ENCODE measurements around the gene SHQ1.

The SHQ1 gene

DNA sequence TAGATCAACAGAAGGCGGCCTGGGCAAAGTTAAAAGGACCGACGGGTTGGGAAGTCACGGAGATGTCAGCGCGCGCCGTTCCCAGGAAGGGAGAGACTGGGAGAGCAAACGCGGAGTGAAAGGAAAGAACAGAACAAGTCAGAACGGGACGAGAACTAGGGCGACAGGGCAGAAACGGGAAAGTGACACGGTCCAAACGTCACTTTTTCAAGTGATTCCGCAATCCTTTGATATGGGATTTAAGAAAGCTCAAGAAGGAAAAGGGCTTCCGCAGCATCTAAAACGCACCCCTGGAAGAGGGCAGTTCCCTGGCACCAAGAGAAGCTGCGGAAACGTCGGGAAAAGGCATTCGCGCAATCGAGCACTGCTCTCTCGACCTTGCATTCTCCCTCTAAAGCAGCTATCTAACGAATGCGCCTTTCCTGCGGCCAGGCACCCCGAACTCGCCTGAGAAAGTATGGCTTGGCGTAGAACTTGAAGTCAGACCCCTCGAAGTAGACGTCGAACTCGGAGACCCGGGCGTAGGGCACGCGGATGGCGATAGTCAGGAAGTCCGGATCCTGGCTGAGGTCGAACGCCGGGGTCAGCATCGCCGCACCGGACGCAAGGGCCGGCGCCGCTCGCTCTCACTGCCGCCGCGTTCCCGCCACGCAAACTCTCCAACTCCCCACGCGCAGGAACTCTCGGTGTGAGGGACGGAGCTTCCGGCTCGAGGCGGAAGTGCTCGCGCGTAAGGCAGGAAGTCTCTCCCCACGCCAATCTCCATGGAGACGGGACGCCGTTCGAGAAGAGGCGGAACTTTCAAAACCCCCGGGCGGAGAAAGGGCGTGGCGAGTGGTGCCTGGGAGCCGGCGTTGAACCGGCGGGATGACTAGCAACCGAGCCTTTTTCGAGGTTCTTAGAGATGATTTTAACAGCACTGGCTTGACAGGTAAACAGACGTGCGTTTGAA, at the start of gene SHQ1:
TSS of gene SHQ1 (minus strand) at position 695 of the 952 bp plus-strand sequence. CDS start at position 590, 105 bp downstream.
- H3K27me3 Mint-ChIP-seq, result no peaks in the 10 kb centered on the region
- H3K4me1 Mint-ChIP-seq, result peaks cover 53% of the 10 kb centered on the region
- peak; percentile 89 to 94 for DNase-seq
- no peaks in the 10 kb centered on the region for H3K9me3 Mint-ChIP-seq
- peak; percentile 96 for ATAC-seq
- peak within 1 kb of the TSS; percentile 72 to 90 for H3K27ac Mint-ChIP-seq
- peak within 1 kb of the TSS; percentile 92 to 99 for H3K4me3 Mint-ChIP-seq

DNA sequence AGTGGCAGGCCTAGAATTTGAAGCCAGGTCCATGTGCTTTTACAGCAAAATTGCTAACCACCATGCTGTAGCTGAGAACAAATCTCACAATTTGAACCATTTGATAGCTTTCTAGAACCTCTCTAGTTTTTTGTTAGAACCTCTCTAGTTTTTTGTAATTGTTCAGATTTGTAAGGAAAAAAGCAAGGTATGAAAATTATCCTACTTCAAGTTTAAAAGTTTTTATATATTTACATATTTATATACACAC, 49.4 kb upstream of the SHQ1 start:
- Mint-ChIP-seq H3K9me3 (no peaks in the 10 kb centered on the region), H3K27me3 (peaks cover 10% of the 10 kb centered on the region), H3K27ac (no peak overlapping the region), H3K4me1 (peaks cover 7% of the 10 kb centered on the region), H3K4me3 (no peak overlapping the region)
- ATAC-seq, result no peak
- no peak for DNase-seq

- no peaks in the 10 kb centered on the region for H3K9me3 Mint-ChIP-seq
- H3K4me3 Mint-ChIP-seq, result no peak overlapping the region
- no peak overlapping the region for H3K27ac Mint-ChIP-seq
- ATAC-seq (no peak), DNase-seq (no peak)
- H3K4me1 Mint-ChIP-seq, result peaks cover 7% of the 10 kb centered on the region
- H3K27me3 Mint-ChIP-seq, result peaks cover 16% of the 10 kb centered on the region
Measured at GRCh38 chr3:72896996-72897757, 48.9 kb upstream of the SHQ1 start.

DNA sequence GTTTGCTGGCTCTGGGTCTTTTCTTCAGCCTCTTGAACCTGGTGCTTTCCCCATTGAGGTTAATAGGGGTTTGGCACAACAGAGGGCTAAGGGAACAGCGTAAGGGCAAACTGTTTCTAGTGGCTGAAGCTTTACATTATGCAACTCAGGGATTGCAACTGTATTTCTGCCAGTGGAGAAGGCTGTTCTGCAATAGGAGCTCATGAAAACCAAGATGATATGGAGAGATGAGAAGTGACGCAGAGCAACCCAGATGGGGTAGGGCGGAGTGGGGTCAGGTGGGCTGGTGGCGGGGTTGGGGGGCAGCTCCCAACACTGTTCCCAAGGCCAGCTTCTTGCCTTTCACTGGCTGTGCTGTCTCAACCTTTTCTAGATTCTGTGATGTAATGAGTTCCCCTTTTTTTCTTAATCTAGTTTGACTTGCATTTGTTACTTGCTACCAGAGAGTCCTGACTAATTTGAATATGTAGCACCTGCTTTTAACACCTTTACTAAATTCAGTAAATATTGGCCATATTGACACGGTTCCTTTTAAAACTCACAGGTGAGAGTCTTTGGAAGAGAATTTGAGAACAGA, 46.8 kb upstream of the SHQ1 start:
- peaks cover 37% of the 10 kb centered on the region for H3K27me3 Mint-ChIP-seq
- H3K4me1 Mint-ChIP-seq, result peaks cover 7% of the 10 kb centered on the region
- H3K4me3 Mint-ChIP-seq, result no peak overlapping the region
- no peak overlapping the region for H3K27ac Mint-ChIP-seq
- DNase-seq, result no peak
- ATAC-seq, result no peak
- no peaks in the 10 kb centered on the region for H3K9me3 Mint-ChIP-seq

- peaks cover 54% of the 10 kb centered on the region for H3K27me3 Mint-ChIP-seq
- DNase-seq, result no peak
- no peak overlapping the region for H3K4me3 Mint-ChIP-seq
- peaks cover 19% of the 10 kb centered on the region for H3K4me1 Mint-ChIP-seq
- H3K9me3 Mint-ChIP-seq, result no peaks in the 10 kb centered on the region
- ATAC-seq, result no peak
- H3K27ac Mint-ChIP-seq, result no peak overlapping the region
Measured at GRCh38 chr3:72892870-72893269, 44.6 kb upstream of the SHQ1 start.

DNA sequence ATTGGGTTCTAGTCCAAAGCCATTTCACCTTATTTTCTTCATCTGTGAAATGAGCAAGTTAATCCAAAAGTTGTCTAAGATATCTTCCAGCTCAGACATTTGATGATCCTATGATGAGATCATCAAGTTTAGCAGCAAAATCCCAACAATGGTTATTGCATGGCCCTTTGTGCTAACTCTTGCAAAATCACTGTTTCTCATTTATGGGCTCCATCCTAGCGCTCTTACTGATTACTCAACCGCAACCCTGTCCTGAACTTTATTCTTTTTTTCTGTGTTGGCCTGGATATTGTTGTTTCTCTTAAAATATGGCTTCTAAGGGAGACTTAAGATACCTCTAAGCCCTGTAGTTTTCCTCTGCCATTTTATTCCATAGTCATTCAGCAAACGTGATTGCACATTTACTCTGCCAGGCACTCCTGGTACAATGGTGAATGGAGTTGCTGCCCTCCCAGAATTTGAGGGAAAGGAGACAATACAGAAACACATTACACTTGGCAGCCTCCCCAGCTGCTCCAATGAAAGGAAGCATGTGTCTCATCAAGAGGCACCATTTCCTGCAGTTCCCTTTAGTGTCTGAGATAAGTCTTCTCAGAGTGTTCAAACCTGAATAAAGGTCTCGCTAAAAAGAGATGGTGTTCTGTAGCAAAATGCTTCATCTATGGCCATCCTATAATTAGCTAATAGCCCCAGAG, 44.0 kb upstream of the SHQ1 start:
- Mint-ChIP-seq H3K27me3 (peaks cover 60% of the 10 kb centered on the region), H3K27ac (no peak overlapping the region), H3K9me3 (no peaks in the 10 kb centered on the region), H3K4me3 (no peak overlapping the region), H3K4me1 (peaks cover 26% of the 10 kb centered on the region)
- DNase-seq (no peak), ATAC-seq (no peak)

DNA sequence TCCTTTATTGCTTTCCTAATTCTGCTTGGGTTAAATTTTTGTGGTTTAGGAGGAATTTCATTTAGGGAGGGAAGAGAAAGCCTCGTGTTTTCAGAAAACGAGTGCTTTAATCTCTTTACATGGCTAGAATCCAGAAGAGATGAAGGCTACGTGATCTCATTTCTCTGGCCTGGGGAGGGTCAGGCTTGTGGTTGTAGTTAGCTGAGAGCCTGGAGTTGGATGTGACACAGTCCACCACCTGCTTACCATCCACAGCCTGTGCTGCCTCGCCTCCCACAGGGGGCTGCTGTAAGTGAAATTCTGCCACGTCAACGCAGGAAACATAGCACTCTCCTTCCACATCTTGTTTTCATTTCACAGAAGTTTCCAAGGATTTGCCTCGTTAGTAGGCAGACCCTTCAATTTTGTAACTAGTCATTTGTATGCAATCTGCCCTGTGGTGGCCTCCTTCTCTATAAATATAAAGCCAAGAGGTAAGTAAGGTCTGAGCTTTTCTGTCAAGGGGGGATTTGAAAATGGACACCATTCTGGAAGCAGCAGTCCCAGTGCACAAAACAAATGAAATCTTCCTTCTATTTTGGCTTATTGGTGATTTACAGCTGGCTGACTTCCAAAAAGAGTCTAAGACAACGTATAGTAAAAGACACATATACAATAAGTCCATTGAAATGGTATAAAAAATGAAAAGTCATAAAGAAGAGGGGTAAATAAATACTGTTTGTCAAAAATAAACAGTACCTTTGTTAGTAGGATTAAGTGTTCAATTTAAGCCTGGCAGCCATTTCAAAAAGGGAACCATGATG, 43.0 kb upstream of the SHQ1 start:
- Mint-ChIP-seq H3K27ac (no peak overlapping the region), H3K4me3 (no peak overlapping the region), H3K4me1 (peaks cover 32% of the 10 kb centered on the region), H3K9me3 (no peaks in the 10 kb centered on the region), H3K27me3 (peaks cover 70% of the 10 kb centered on the region)
- DNase-seq (no peak), ATAC-seq (no peak)

DNA sequence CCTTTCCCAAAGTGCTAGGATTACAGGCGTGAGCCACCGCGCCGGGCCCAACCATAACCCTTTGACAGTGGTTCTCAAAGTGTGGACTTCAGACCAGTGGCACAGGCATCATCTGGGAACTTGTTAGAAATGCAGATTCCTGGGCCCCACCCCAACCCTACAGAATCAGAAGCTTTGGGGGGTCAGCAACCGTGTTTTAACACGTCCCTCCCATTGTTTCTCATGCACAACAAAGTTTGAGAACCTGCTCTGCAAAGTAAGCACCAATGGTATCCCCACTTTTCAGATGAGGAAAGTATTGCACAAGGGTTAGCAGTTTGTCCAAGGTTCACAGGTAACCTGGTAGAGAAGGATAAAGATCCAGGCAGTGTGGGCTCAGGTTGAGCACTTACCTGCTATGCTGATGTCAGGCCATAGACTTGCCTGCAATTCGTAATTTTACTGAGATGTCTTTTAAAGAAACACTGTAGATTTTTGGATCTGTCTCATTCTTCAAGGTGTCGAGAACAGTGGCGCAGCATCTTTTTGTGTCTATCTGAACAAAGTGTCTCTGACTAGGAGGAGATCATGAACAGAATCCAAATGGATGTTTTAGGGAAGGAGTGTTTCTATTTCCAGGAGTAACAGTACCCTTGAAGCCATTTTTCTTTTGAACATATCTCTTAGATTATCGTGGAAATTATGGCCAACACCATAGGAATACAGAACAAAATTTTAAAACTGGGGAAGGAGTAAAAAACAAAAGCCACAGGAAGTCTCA, 42.1 kb upstream of the SHQ1 start:
- DNase-seq, result no peak
- Mint-ChIP-seq H3K4me1 (peaks cover 32% of the 10 kb centered on the region), H3K27me3 (peaks cover 79% of the 10 kb centered on the region), H3K9me3 (no peaks in the 10 kb centered on the region), H3K4me3 (no peak overlapping the region), H3K27ac (no peak overlapping the region)
- no peak for ATAC-seq

DNA sequence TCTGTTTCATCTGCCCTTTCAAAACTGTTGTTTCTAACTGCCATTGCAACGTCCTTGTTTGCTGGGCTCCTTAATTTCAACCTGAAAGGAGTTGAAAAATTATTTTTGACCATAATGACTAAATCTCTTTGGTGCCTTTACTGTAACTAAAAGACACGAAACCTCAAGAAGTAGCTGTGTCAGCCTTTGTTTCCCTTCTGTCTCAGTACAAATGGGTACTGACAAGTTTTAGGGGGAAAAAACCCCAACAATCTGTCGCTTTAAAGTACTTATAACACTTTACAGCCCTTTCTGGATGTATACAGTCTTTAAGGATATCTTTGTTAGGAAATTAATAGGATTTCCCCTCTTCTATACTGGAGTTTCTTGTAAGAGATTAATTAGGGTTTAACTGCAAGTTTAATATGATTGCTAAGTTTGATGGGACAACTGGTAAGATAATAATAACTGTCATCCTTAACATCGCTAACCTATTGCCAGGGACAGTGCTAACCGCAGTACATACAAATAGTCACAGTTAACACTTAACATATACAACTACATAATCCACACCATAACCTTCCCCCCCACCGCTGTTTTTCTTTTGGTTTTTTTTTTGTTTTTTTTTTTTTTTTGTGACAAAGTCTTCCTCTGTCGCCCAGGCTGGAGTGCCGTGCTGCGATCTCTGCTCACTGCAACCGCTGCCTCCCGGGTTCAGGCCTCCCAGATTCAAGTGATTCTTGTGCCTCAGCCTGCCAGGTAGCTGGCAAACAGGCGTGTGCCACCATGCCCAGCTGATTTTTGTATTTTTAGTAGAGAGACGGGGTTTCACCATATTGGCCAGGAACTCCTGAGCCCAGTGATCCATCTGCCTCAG, 41.3 kb upstream of the SHQ1 start:
- peaks cover 87% of the 10 kb centered on the region for H3K27me3 Mint-ChIP-seq

DNA sequence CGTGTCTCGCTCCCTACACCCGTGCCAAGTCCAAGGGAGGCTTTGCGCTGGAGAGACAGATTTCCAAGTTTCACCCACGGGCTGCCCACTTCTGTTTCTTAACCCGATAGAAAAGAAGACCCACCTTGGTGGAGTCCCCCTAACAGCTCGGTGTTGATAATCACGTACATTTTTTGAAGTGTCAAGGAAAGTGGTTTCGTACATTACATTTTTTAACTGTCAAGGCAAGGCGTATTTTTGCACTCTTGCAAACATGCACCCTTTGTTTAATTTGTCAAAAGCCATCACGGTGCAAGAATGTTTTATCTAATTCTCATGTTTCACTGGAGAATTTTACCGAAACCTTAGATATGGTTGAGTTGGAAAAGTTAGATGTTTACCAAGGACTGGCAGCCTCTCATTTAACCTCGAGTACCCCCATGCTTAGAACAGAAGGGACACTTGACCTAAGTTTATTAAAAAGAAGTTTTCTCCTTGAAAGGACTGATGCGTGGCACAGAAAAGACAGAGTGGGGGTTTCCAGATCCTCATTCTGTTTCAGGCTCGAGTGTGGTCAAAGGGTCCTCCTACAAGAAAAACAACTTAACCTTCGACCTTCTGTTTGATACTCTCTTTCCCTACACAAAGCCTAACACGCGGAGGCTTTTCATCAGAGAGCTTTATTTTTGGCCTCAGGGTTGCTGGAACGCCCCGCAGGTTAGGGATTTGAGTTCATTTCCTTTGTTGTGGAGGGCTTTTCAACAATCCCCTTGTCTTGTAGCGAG, 40.5 kb upstream of the SHQ1 start:
- H3K9me3 Mint-ChIP-seq, result no peaks in the 10 kb centered on the region
- peak overlapping the region; percentile 55 to 64 for H3K4me3 Mint-ChIP-seq
- peak; percentile 11 for ATAC-seq

More for the DNA sequence above, 41.3 kb upstream of the SHQ1 start:
- no peak overlapping the region for H3K27ac Mint-ChIP-seq
- DNase-seq (no peak), ATAC-seq (no peak)
- H3K4me1 Mint-ChIP-seq, result peaks cover 32% of the 10 kb centered on the region
- H3K4me3 Mint-ChIP-seq, result peak overlapping the region in 1 of 2 donors; percentile 39
- H3K9me3 Mint-ChIP-seq, result no peaks in the 10 kb centered on the region

DNA sequence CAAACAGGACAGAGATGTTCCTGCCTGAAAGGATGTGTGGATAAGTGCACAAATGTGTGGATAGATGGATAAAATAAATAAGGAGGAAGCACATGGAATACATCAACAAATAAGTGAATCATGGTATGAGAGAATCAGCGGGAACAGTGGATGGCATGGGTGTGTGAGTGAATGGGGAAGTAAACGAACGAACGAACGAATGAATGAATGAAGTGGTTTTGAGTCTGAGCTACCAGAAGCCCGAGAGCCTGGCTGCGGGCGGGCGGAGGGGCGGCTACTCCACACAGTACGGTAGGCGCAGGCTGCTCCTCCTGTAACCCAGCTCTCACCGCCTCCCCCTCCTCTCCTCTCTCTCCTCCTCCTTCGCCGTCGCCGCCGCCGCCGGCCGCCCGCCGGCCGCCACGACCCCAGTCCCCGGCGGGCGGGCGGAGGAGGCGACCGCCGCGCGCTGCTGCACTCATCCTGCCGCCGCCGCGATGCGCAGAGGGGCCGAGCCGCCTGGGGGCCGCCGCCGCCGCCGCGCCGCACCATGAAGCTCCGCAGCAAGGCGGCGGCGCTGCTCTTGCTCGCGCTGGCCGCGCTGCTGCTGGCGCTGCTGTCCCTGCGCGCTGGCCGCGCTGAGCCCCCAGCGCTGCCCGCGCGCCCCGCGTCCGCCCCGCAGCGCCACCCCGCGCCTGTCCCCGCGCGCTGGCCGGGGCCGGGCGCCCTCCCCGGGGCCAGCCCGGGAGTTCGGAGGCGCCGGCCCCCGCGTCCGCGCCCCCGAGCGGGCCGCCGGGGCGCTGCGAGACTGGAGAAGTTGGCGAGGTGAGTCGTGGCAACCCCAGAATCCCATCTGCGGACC, 39.7 kb upstream of the SHQ1 start, which contains the start of gene GXYLT2:
TSS of gene GXYLT2 (plus strand) at position 342 of the 841 bp plus-strand sequence. CDS start at position 530, 188 bp downstream.
- Mint-ChIP-seq H3K4me1 (peaks cover 27% of the 10 kb centered on the region), H3K27ac (no peak within 1 kb of the TSS), H3K27me3 (peaks cover 86% of the 10 kb centered on the region), H3K4me3 (peak within 1 kb of the TSS; percentile 76 to 89), H3K9me3 (no peaks in the 10 kb centered on the region)
- ATAC-seq, result peak; percentile 88
- peak; percentile 27 to 46 for DNase-seq

More for the DNA sequence above, 40.5 kb upstream of the SHQ1 start:
- H3K4me1 Mint-ChIP-seq, result peaks cover 32% of the 10 kb centered on the region
- no peak overlapping the region for H3K27ac Mint-ChIP-seq
- peaks cover 94% of the 10 kb centered on the region for H3K27me3 Mint-ChIP-seq
- no peak for DNase-seq

DNA sequence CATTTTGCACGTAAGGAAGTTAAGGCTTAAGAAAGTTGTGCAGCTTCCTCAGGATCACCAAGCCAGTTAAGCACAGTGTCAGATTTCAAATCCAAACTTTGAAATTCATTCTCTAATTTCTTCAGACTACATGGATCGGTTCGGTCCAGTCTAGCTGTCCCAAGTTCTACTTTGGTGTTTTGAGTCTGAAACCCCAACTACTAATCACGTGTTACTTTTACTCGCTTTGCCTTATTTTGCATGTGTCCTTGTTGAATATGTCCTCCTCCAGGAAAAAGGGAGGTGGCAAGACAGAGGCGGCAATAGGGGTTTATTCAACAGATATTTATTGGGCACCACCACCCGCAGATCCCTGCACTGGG, 39.1 kb upstream of the SHQ1 start:
- no peak overlapping the region for H3K27ac Mint-ChIP-seq
- H3K4me3 Mint-ChIP-seq, result peak overlapping the region; percentile 76 to 89
- peaks cover 25% of the 10 kb centered on the region for H3K4me1 Mint-ChIP-seq
- ATAC-seq, result no peak
- H3K9me3 Mint-ChIP-seq, result no peaks in the 10 kb centered on the region
- no peak for DNase-seq
- peaks cover 83% of the 10 kb centered on the region for H3K27me3 Mint-ChIP-seq
